ENCODE data around the gene CDHR5. TPM values are rescaled to one million over a fixed set of nuclear protein-coding genes. Genes with fewer than 3 reads are reported as not detected.

Gene CDHR5
- total RNA-seq, 2 experiments from 2014 or later = not detected

GRCh38 chr11:639332-639955 is 14.7 kb upstream of the CDHR5 start:
- no peaks in the 10 kb centered on the region for H3K9me3 Mint-ChIP-seq
- intact Hi-C loops (cut with micrococcal nuclease) = no loop called here
- DNase-seq (no peak), ATAC-seq (peak; percentile 21)
- H3K4me3 Mint-ChIP-seq = no peak overlapping the region
- peaks cover 2% of the 10 kb centered on the region for H3K36me3 Mint-ChIP-seq (ENCODE audit: low read depth)
- peaks cover 31% of the 10 kb centered on the region for H3K27me3 Mint-ChIP-seq
- H3K27ac Mint-ChIP-seq = no peak overlapping the region
- no peak for TF ChIP-seq CTCF (IDR thresholded peaks at IDR 0.05)
- POLR2A ChIA-PET = interaction anchor here (1.2 kb wide), 1 partner anchor 13 kb away, joined by 4 read pairs; the partner anchor contains the start of gene SCT
- CTCF ChIA-PET = no interaction called here
- peaks cover 17% of the 10 kb centered on the region for H3K4me1 Mint-ChIP-seq (ENCODE audit: low read depth)

DNA sequence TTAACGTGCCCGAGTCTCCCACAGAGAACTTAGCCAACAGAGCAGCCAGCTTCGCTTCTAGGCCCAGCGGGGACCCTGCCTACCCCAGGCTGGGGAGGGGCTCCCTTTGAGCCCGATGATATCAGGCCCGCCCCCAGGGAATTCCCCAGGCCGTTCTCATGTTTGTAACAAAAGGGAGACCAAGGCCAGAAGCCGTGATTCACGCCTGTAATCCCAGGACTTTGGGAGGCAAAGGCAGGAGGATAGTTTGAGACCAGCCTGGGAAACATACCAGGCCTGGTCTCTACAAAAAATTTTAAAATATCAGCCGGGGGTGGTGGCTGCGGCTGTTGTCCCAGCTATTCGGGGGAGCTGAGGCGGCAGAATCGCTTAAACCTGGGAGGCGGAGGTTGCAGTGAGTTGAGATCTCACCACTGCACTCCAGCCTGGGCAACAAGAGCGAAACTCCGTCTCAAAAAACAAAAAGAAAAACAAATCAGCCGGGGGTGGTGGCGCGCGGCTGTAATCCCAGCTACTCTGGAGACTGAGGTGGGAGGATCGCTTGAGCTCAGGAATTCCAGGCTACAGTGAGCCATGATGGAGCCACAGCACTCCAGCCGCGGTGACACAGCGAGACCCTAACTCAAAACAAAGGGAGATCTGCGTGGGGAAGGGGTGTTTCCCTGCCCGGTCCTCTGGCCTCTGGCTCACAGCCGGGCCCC is 14.0 kb upstream of the CDHR5 start:
- Mint-ChIP-seq H3K27ac (no peak overlapping the region), H3K9me3 (no peaks in the 10 kb centered on the region), H3K4me1 (ENCODE audit: low read depth) (peaks cover 17% of the 10 kb centered on the region), H3K4me3 (no peak overlapping the region), H3K36me3 (ENCODE audit: low read depth) (peaks cover 2% of the 10 kb centered on the region), H3K27me3 (peaks cover 31% of the 10 kb centered on the region)
- TF ChIP-seq CTCF (IDR thresholded peaks at IDR 0.05) = no peak
- ChIA-PET POLR2A (interaction anchor here (0.6 to 0.8 kb wide), 2 partner anchors 72 to 94 kb away, joined by 3 read pairs; no protein-coding TSS in a partner anchor), CTCF (no interaction called here)
- DNase-seq (no peak), ATAC-seq (no peak)
- intact Hi-C loops (cut with micrococcal nuclease) = no loop called here

- no peak for TF ChIP-seq CTCF (IDR thresholded peaks at IDR 0.05)
- ATAC-seq (no peak), DNase-seq (no peak)
- POLR2A ChIA-PET = interaction anchor here (0.6 to 0.8 kb wide), 3 partner anchors 51 to 93 kb away, joined by 3 read pairs; no protein-coding TSS in a partner anchor
- Mint-ChIP-seq H3K4me1 (ENCODE audit: low read depth) (peaks cover 17% of the 10 kb centered on the region), H3K27me3 (peaks cover 31% of the 10 kb centered on the region), H3K9me3 (no peaks in the 10 kb centered on the region), H3K36me3 (ENCODE audit: low read depth) (peaks cover 2% of the 10 kb centered on the region), H3K4me3 (peak overlapping the region; percentile 7), H3K27ac (no peak overlapping the region)
- CTCF ChIA-PET = interaction anchor here (1.1 kb wide), 1 partner anchor 9 kb away, joined by 4 read pairs; no protein-coding TSS in a partner anchor
- intact Hi-C loops (cut with micrococcal nuclease) = no loop called here
These were observed 13.1 kb upstream of the CDHR5 start for GRCh38 chr11:637593-638521.

DNA sequence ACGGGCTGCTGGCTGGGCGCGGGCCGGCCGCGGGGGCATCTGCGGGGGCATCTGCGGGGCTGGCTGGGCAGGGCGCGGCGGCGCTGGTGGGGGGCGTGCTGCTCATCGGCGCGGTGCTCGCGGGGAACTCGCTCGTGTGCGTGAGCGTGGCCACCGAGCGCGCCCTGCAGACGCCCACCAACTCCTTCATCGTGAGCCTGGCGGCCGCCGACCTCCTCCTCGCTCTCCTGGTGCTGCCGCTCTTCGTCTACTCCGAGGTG is 12.5 kb upstream of the CDHR5 start:
- H3K4me1 Mint-ChIP-seq (ENCODE audit: low read depth) = peaks cover 17% of the 10 kb centered on the region
- TF ChIP-seq CTCF (IDR thresholded peaks at IDR 0.05) = no peak
- intact Hi-C loops (cut with micrococcal nuclease) = no loop called here
- DNase-seq = no peak
- no peaks in the 10 kb centered on the region for H3K9me3 Mint-ChIP-seq
- ATAC-seq = no peak
- H3K4me3 Mint-ChIP-seq = peak overlapping the region; percentile 7
- ChIA-PET CTCF (interaction anchor here (1.1 kb wide), 1 partner anchor 9 kb away, joined by 4 read pairs; no protein-coding TSS in a partner anchor), POLR2A (interaction anchor here (0.8 kb wide), 1 partner anchor 50 kb away, joined by 3 read pairs; no protein-coding TSS in a partner anchor)
- H3K27me3 Mint-ChIP-seq = peaks cover 31% of the 10 kb centered on the region
- H3K36me3 Mint-ChIP-seq (ENCODE audit: low read depth) = peaks cover 2% of the 10 kb centered on the region
- H3K27ac Mint-ChIP-seq = no peak overlapping the region

Measured in activated CD8-positive, alpha-beta T cell treated with anti-CD3 and anti-CD28 coated beads for 36 hours (primary cell).